ENCODE measurements around the gene NLGN1. TPM values are rescaled to one million over a fixed set of nuclear protein-coding genes. Genes with fewer than 3 reads are reported as not detected.

Gene NLGN1
- total and polyA plus RNA-seq, 2 experiments from 2014 or later: 5.1 to 11.2 TPM

DNA sequence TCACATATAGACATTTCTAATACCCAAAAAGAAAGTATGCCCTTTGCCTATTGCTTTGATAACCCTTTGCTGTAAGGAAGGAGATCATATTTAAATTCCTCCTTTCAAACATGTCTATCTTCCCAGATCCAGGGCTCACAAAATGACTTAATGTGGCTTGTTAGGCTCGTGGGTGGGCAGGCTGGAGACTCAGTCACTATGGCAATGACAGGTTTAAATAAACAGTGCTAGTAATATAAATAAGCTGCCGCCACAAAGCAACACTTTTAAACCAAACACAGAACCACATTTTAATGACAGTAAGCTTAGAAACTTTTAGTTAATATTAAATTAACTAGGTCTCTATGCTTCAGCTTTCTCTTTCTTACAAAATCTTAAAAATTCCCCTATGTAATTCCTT lies 845.6 kb downstream of the NLGN1 start:
- Histone ChIP-seq H3K79me2 (no peaks in the 10 kb centered on the region), H2AFZ (no peak overlapping the region), H3K4me1 (ENCODE audit: insufficient read depth) (peaks cover 3% of the 10 kb centered on the region), H3K27ac (no peak overlapping the region), H3K9me2 (replicated peaks; ENCODE audit: insufficient read depth) (no peaks in the 10 kb centered on the region), H3K9me3 (ENCODE audit: low read depth) (no peaks in the 10 kb centered on the region), H4K20me1 (ENCODE audit: insufficient read depth, poor library complexity, severe bottlenecking) (no peaks in the 10 kb centered on the region), H3K36me3 (replicated peaks; ENCODE audit: insufficient read depth, low read depth) (no peaks in the 10 kb centered on the region), H3K27me3 (no peaks in the 10 kb centered on the region), H3K4me3 (no peak overlapping the region), H3K4me2 (peak overlapping the region; percentile 8)
- peak; percentile 12 for DNase-seq (ENCODE audit: low spot score)
- WGBS (ENCODE audit: low lambda C conversion rate, missing lambda C conversion rate): 11% methylated on average over 2 of the region's 2 CpGs
- no peak for TF ChIP-seq EZH2 (IDR thresholded peaks at IDR 0.05; ENCODE audit: borderline replicate concordance)
- TF ChIP-seq CTCF (IDR thresholded peaks at IDR 0.05; ENCODE audit: poor library complexity): no peak
- TF ChIP-seq EZH2phosphoT487 (IDR thresholded peaks at IDR 0.05; ENCODE audit: low read depth, severe bottlenecking, unreplicated experiment): no peak

GRCh38 chr3:174247687-174248152 lies 850.2 kb downstream of the NLGN1 start:
- H3K4me1 ChIP-seq (ENCODE audit: insufficient read depth): peaks cover 3% of the 10 kb centered on the region
- H3K27me3 ChIP-seq: no peaks in the 10 kb centered on the region
- H3K27ac ChIP-seq: no peak overlapping the region
- H3K36me3 ChIP-seq (replicated peaks; ENCODE audit: insufficient read depth, low read depth): no peaks in the 10 kb centered on the region
- H3K9me2 ChIP-seq (replicated peaks; ENCODE audit: insufficient read depth): no peaks in the 10 kb centered on the region
- no peaks in the 10 kb centered on the region for H3K79me2 ChIP-seq
- TF ChIP-seq EZH2 (IDR thresholded peaks at IDR 0.05; ENCODE audit: borderline replicate concordance) (no peak), EZH2phosphoT487 (IDR thresholded peaks at IDR 0.05; ENCODE audit: low read depth, severe bottlenecking, unreplicated experiment) (no peak), CTCF (IDR thresholded peaks at IDR 0.05; ENCODE audit: poor library complexity) (no peak)
- H4K20me1 ChIP-seq (ENCODE audit: insufficient read depth, poor library complexity, severe bottlenecking): no peaks in the 10 kb centered on the region
- H3K4me3 ChIP-seq: no peak overlapping the region
- no peak for DNase-seq (ENCODE audit: low spot score)
- whole genome bisulfite sequencing (ENCODE audit: low lambda C conversion rate, missing lambda C conversion rate): 16% methylated on average over 1 of the region's 1 CpG
- no peak overlapping the region for H3K4me2 ChIP-seq
- H3K9me3 ChIP-seq (ENCODE audit: low read depth): no peaks in the 10 kb centered on the region
- H2AFZ ChIP-seq: no peak overlapping the region

DNA sequence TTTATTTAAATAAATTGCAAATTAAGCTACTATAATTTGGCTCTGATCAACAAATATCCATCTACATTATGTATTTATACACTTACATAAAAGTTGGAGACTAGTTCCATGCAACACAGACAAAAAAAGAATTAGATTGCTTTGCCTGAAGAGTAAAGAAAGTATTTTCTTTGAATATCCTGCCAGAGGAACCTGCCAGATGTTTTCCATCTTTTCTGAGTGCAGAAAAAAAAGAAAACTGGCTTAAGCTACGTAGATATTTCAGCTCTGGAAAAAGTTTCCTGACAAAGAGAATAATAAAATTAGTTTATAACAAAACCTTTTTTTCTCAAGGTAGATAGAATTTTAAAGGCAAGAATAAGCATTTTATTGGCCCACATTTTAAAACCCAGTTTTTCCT lies 854.1 kb downstream of the NLGN1 start:
- peak; percentile 8 for DNase-seq (ENCODE audit: low spot score)
- no peaks in the 10 kb centered on the region for H3K9me2 ChIP-seq (replicated peaks; ENCODE audit: insufficient read depth)
- no peak overlapping the region for H3K4me2 ChIP-seq
- no peak overlapping the region for H3K4me3 ChIP-seq
- H3K79me2 ChIP-seq: no peaks in the 10 kb centered on the region
- no peaks in the 10 kb centered on the region for H4K20me1 ChIP-seq (ENCODE audit: insufficient read depth, poor library complexity, severe bottlenecking)
- TF ChIP-seq EZH2phosphoT487 (IDR thresholded peaks at IDR 0.05; ENCODE audit: low read depth, severe bottlenecking, unreplicated experiment) (no peak), CTCF (IDR thresholded peaks at IDR 0.05; ENCODE audit: poor library complexity) (no peak), EZH2 (IDR thresholded peaks at IDR 0.05; ENCODE audit: borderline replicate concordance) (no peak)
- H3K27me3 ChIP-seq: no peaks in the 10 kb centered on the region
- H3K36me3 ChIP-seq (replicated peaks; ENCODE audit: insufficient read depth, low read depth): no peaks in the 10 kb centered on the region
- H3K9me3 ChIP-seq (ENCODE audit: low read depth): no peaks in the 10 kb centered on the region
- WGBS (ENCODE audit: low lambda C conversion rate, missing lambda C conversion rate): 36% methylated on average over 1 of the region's 1 CpG
- H3K27ac ChIP-seq: no peak overlapping the region
- H3K4me1 ChIP-seq (ENCODE audit: insufficient read depth): no peaks in the 10 kb centered on the region
- H2AFZ ChIP-seq: no peak overlapping the region

Measured in hepatocyte (in vitro differentiated cells).